Activated CD8-positive, alpha-beta memory T cell treated with anti-CD3 and anti-CD28 coated beads for 36 hours (primary cell): ENCODE measurements around the gene GCK. TPM values are rescaled to one million over a fixed set of nuclear protein-coding genes. Genes with fewer than 3 reads are reported as not detected.

Source experiments
- CTCF ChIA-PET: fragments of 350-600 bp; sonication (Branson Sonifier 250); formaldehyde crosslinking; loops from one replicate; lab custom pipeline; 2021; ENCODE audit warnings: antibody characterized with exemption; lab: Charles Lee
- POLR2A ChIA-PET: fragments of 350-600 bp; sonication (Branson Sonifier 250); formaldehyde crosslinking; loops from one replicate; lab custom pipeline; 2021; ENCODE audit warnings: antibody characterized with exemption; lab: Charles Lee
- total RNA-seq, 2 experiments: library from RNA; stranded (reverse); gene quantifications; one replicate each; pipeline ENCODE4 v1.2.3, GENCODE V29; 2021

GCK gene
- total RNA-seq, 2 experiments from 2014 or later: 1.4 to 1.8 TPM

DNA sequence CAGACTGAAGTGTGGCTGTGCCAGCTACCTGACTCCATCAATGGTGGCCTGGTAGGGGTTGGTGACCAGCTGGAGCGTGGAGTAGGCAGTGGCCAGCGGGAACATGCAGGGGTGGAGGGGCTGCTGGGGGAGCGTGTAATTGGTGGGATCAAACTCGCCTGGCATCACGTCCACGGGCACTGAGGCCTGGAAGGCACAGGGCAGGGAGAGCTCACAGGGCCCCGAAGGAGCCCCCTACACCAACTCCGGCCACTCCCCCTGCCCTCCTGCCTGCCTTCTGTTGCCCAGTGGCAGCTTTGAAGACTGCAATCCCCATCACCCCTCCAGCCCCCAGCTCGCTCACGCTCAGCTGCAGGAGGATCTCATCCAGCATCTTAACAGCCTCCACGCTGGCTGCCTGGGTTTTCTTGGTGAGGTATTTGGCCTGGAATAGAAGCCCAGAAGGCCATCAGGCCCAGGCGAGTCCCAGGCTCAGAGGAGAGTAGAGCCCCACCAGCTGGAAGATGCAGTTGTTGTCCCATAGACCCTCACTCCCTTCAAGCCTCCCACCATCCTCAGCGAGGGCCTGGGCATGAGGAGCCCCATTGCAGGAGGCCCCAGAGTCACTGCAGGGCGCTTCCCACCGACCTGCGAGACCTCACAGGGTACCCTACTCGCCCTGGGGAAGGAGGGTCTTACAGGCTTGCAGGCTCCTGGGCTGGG, 73.0 kb downstream of the GCK start:
- ChIA-PET CTCF (no interaction called here), POLR2A (interaction anchor here (1.0 kb wide), 1 partner anchor 35 kb away, joined by 7 read pairs; no protein-coding TSS in a partner anchor)

DNA sequence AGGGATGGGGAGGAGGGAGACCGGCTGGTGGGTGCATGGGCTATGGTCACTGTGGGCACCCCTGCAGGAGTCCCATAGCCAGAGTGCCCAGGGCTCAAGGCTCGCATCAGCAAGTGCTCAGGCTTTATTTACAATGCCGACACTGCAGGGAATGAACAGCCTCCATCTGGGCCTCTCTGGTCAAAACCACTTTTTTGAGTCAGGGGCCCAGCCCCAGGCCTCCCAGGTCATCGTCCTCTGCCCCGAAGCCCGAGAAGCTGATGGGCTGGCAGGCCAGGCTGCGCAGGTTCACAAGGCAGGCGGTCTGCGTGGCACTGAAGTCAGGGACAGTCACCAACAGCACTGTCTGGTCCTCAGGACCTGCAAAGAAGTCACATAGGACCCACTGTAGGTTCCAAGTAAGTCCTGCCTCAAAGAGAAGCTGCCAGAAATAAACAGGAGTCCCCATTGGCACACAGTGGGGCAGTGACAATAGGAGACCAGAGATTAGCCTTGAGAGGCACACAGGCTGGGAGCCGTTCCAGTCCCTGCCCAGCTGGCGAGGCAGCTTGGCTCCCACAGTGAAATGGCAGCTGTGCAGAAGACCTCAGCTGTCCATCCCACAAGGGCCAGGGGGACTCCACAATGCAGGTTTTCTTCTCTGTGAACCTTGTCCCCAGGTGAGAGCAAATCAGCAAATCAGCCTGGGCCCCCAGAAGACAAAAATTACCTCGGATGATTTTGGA, 74.5 kb downstream of the GCK start:
- POLR2A ChIA-PET: interaction anchor here (0.6 kb wide), 1 partner anchor 86 kb away, joined by 3 read pairs; the partner anchor contains the start of gene YKT6
- CTCF ChIA-PET: interaction anchor here (1.2 kb wide), 1 partner anchor 33 kb away, joined by 3 read pairs; no protein-coding TSS in a partner anchor

DNA sequence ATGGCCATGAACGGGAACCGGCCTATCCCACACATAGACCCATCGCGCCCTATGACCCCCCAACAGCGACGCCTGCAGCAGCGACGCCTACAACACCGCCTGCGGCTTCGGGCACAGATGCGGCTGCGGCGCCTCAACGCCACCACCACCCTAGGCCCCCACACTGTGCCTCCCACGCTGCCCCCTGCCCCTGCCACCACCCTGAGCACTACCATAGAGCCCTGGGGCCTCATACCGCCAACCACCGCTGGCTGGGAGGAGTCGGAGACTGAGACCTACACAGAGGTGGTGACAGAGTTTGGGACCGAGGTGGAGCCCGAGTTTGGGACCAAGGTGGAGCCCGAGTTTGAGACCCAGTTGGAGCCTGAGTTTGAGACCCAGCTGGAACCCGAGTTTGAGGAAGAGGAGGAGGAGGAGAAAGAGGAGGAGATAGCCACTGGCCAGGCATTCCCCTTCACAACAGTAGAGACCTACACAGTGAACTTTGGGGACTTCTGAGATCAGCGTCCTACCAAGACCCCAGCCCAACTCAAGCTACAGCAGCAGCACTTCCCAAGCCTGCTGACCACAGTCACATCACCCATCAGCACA, 75.4 kb downstream of the GCK start:
- ChIA-PET CTCF (no interaction called here), POLR2A (no interaction called here)

DNA sequence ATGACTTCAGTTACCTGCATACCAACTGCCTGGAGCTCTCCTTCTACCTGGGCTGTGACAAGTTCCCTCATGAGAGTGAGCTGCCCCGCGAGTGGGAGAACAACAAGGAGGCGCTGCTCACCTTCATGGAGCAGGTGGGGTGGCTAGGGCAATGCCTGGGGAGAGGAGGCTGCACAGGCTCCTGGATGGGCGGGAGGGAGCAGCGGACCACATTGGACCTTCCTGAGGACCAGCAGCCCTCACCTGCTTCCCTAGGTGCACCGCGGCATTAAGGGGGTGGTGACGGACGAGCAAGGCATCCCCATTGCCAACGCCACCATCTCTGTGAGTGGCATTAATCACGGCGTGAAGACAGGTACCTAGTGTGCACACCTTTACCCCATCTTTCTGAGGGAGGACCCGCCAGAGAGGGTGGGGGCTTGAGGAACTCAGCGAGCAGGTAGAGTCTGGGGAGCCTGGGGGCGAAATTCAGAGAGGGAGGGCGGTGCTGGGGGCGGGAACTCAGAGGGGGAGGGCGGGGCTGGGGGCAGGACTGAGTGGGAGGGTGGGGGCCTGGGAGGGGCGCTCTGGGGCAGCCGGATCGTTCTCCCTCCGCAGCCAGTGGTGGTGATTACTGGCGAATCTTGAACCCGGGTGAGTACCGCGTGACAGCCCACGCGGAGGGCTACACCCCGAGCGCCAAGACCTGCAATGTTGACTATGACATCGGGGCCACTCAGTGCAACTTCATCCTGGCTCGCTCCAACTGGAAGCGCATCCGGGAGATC, 76.1 kb downstream of the GCK start:
- ChIA-PET CTCF (interaction anchor here (0.9 kb wide), 1 partner anchor 30 kb away, joined by 3 read pairs; no protein-coding TSS in a partner anchor), POLR2A (no interaction called here)

DNA sequence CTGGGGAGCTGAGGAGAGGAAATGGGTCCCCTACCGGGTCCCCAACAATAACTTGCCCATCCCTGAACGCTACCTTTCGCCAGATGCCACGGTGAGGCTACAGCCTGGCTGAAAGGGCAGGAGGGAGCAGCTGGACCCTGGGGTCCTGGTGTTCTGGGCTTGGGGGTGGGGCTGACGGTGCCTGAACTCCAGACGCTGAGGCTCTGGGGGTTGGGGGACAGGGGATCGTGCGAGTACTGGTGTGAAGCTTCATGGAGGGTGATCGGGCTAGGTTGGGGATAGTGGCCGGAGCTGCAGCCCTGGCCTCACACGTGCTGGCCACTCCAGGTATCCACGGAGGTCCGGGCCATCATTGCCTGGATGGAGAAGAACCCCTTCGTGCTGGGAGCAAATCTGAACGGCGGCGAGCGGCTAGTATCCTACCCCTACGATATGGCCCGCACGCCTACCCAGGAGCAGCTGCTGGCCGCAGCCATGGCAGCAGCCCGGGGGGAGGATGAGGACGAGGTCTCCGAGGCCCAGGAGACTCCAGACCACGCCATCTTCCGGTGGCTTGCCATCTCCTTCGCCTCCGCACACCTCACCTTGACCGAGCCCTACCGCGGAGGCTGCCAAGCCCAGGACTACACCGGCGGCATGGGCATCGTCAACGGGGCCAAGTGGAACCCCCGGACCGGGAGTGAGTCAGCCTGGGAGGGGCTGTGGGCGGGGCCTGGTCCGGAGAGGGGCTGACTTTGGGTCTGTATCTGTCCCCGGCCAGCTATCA, 76.8 kb downstream of the GCK start:
- POLR2A ChIA-PET: interaction anchor here (1.0 kb wide), 1 partner anchor 11 kb away, joined by 4 read pairs; the partner anchor contains the start of gene POLD2
- CTCF ChIA-PET: interaction anchor here (0.6 to 0.9 kb wide), 2 partner anchors 29 to 30 kb away, joined by 3 to 4 read pairs; no protein-coding TSS in a partner anchor

DNA sequence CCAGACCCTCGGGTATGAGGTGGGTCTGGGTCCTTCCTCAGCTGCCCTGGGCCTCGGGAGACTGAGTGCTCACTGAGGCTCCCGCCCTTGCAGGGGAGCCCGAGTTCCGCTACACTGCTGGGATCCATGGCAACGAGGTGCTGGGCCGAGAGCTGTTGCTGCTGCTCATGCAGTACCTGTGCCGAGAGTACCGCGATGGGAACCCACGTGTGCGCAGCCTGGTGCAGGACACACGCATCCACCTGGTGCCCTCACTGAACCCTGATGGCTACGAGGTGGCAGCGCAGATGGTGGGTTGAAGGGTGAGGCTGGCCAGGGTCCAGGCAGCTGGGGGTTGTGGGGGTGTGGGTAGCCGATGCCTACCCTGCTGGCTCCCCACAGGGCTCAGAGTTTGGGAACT, 77.5 kb downstream of the GCK start:
- ChIA-PET CTCF (interaction anchor here (0.6 to 0.9 kb wide), 2 partner anchors 30 to 31 kb away, joined by 3 to 4 read pairs; no protein-coding TSS in a partner anchor), POLR2A (interaction anchor here (0.6 to 1.0 kb wide), 3 partner anchors 11 to 79 kb away, joined by 3 to 4 read pairs (median 3); partner anchors contain the start of gene POLD2)

DNA sequence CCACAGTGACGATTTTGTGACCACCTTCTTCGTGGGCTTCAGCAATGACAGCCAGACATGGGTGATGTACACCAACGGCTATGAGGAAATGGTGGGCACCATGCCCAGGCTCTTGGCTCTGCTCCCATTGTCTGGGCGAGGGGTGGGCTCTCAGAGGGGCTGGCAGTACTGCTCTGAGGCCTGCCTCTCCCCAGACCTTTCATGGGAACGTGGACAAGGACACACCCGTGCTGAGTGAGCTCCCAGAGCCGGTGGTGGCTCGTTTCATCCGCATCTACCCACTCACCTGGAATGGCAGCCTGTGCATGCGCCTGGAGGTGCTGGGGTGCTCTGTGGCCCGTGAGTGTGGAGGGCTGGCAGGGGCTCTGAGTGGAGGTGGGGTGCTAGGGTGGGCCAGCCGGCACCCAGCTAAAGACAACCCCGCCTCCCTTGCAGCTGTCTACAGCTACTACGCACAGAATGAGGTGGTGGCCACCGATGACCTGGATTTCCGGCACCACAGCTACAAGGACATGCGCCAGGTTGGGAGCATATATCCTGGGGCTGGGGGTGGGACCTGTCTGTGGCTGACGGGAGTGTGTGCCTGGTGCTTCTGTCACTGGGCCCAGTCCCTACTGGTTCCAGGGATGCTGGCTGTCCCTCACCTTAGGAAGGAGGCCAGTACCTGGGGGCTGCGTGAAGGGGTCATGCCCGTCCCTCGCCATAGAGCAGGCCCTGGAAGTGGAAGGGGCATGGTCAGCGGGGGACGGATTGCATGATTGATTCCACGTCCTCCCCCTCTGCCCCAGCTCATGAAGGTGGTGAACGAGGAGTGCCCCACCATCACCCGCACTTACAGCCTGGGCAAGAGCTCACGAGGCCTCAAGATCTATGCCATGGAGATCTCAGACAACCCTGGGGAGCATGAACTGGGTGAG, 78.3 kb downstream of the GCK start:
- ChIA-PET CTCF (no interaction called here), POLR2A (interaction anchor here (0.6 to 1.0 kb wide), 3 partner anchors 12 to 78 kb away, joined by 3 to 4 read pairs (median 3); partner anchors contain the start of gene POLD2)

DNA sequence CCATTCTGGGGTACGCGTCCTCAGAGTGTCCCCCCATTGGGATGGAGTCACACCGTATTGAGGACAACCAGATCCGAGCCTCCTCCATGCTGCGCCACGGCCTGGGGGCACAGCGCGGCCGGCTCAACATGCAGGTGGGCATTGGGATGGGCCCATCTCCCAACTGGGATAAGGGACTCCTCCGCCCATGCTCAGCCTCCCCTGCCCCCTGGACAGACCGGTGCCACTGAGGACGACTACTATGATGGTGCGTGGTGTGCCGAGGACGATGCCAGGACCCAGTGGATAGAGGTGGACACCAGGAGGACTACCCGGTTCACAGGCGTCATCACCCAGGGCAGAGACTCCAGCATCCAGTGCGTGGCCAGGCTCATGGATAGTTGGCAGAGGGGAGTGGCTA, 79.2 kb downstream of the GCK start:
- ChIA-PET CTCF (no interaction called here), POLR2A (interaction anchor here (1.5 kb wide), 1 partner anchor 13 kb away, joined by 3 read pairs; the partner anchor contains the start of gene POLD2)

DNA sequence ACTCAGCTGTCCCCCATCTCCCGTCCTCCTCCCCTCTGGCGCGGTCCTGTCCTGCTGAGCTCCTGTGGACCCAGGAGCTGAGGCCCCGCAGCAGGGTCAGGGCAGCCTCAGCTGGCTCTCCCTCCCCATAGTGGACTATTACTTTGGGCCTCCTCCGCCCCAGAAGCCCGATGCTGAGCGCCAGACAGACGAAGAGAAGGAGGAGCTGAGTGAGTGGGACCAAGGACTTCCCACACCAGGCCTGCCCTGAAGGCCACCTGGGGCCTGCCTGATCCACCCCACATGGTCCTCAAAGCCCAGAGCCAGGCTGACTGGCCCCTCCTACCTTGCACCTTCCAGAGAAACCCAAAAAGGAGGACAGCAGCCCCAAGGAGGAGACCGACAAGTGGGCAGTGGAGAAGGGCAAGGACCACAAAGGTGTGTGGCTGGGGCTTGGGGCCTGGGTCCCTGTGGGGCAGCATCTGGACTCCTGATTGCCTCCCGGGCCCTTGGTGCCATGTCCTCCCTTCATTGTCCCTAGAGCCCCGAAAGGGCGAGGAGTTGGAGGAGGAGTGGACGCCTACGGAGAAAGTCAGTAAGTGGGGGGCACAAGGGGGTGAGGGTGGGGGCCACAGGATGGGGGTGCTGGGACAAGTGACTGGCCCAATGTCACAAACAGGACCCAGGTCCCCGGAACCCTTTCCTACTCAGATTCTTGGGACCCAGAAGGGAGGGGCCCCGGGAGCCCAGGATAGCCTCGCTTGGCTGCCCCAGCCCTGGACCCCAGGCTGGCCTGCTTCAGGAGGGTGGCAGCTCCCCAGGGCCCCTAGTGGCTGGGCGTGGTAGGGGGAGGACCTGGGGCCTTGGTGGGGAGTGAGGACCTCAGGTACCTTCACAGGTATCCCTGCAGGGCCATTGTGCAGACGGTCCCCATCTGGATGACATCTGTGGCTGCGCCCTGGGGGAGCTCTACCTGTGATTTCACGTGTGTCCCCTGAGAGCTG, 80.2 kb downstream of the GCK start:
- ChIA-PET CTCF (no interaction called here), POLR2A (interaction anchor here (1.5 kb wide), 1 partner anchor 14 kb away, joined by 3 read pairs; the partner anchor contains the start of gene POLD2)

DNA sequence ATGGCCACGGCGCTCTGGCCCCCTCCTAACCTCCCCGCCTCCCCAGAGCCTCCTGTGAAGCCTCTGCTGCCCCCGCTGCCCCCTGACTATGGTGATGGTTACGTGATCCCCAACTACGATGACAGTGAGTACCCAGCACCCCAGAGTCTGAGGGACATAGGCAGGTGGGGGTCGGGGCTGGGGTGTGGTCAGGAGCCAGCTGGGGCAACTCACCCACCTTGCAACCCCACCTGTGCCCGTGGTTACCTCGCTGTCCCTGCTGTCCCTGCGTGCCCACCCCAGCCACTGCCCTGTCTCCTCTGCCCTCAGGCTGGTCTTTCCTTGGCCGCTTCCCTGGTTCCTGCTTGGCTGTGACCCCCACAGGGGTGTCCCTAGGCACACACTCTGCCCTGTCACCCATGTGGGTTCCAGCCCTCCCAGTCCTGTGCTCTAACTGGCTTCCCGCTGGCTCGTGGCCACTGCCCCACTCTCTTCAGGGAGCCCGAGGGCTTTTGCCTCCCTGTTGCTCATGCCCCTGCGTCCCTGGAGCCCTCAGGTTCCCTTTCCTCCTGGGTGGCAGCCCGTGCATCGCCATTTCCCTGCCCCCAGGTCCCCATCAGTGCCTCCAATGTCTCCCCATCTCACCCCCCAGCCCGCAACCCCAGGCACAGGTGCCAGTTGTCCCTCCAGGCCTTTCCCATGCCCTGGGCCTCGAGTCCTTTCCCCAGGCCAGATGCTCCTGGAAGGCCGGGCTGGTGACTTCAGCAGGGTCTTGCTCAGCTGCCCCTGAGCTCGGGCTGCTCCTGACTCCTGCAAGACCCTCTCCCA, 81.1 kb downstream of the GCK start:
- ChIA-PET CTCF (no interaction called here), POLR2A (no interaction called here)

DNA sequence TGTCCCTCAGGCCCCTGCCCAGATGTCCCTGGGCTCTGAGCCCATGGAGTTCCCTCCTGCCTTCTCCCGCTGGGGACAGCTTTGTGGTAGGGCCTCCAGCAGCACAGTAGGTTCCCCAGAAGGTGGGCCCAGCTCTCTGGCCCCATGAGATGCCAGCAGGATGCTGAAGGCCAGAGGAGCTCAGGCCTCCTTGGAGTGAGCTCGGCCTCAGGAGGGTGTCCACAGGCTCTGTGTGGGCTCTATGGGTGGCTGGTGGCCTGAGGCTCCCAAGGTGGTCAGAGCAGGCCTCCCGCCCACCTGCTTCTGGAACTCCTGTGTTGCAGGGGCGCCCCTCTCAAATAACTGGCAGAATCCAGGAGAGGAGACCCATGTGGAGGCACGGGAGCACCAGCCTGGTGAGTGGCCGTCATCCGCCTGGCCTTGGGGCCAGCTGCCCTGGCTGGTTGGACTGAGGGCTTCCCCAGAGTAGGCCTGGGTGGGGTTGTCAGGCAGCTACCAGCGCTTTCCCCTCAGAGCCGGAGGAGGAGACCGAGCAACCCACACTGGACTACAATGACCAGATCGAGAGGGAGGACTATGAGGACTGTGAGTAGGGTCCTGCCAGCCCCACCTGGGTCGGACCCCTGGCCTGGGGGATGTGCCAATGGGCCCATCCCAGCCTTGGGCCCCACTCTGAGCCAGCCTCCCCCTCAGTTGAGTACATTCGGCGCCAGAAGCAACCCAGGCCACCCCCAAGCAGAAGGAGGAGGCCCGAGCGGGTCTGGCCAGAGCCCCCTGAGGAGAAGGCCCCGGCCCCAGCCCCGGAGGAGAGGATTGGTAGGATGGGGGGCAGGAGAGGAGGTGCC, 81.9 kb downstream of the GCK start:
- POLR2A ChIA-PET: interaction anchor here (0.5 kb wide), 1 partner anchor 509 kb away, joined by 3 read pairs; no protein-coding TSS in a partner anchor
- CTCF ChIA-PET: no interaction called here

DNA sequence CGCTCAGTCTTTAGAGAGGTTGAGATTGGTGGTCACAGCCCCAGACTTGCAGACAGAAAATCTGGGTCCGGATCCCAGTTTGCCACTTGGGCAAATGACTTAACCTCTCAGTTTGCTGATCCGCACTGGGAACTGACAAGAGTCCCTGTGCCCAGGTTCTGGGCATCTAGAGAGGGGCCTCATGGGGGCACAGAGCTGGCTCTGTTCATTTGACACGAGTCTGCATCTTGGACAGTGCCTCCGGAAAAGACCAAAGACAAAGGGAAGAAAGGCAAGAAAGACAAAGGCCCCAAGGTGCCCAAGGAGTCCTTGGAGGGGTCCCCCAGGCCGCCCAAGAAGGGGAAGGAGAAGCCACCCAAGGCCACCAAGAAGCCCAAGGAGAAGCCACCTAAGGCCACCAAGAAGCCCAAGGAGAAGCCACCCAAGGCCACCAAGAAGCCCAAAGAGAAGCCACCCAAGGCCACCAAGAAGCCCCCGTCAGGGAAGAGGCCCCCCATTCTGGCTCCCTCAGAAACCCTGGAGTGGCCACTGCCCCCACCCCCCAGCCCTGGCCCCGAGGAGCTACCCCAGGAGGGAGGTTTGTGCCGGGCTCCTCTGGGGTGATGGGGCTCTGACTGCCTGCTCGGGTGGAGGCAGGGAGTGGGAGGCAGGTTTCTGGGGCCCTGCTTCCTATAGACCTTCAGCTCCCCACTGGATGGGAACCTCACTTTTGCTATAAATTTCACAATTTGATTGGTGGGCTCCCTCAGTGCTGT, 82.8 kb downstream of the GCK start:
- CTCF ChIA-PET: no interaction called here
- POLR2A ChIA-PET: interaction anchor here (0.5 to 0.6 kb wide), 2 partner anchors 18 to 508 kb away, joined by 3 read pairs; no protein-coding TSS in a partner anchor

DNA sequence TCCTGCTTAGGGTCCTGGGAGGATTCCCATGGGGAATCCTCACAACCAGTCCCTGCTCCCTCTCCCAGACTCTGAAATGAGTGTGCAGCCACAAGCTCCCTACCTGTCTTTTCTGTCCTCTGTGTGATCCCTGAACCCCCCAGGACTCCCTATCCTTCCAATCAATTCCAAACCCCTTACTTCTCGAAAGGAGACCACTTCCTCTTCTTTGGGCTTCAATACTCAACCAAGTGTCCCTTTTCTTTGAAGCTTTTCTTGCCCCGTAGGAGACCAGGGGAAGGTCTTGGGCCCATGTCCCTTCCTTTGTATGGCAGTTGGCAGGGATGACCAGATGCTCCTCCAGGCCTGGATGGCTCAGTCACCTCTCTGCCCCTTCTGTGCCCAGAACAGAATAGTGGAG, 83.4 kb downstream of the GCK start:
- POLR2A ChIA-PET: interaction anchor here (0.6 to 0.7 kb wide), 2 partner anchors 12 to 18 kb away, joined by 3 read pairs; no protein-coding TSS in a partner anchor

More for the DNA sequence above, 83.4 kb downstream of the GCK start:
- CTCF ChIA-PET: interaction anchor here (1.0 kb wide), 1 partner anchor 17 kb away, joined by 3 read pairs; the partner anchor contains the start of gene POLD2
